IMR-90 (cell line): ENCODE measurements around the gene PRR36. TPM values are rescaled to one million over a fixed set of nuclear protein-coding genes. Genes with fewer than 3 reads are reported as not detected.
A peak's percentile ranks its signal among the peaks of the same experiment; 100 is the strongest.

Source experiments
- ATAC-seq: fragments of 200-7000 bp; cut with Tn5 transposase; 2 replicates; pipeline ENCODE4 v1.9.1; 2020; ENCODE audit warnings: low read depth, mild to moderate bottlenecking, moderate library complexity
- BruUV-seq: library from RNA; stranded (reverse); fragments of 400-500 nt; replicated peaks from 2 replicates; lab custom pipeline; 2021; lab: Mats Ljungman, UMichigan
- CTCF ChIA-PET: fragments of 300-600 bp; formaldehyde crosslinking; extraction: SDS; loops from one replicate; lab custom pipeline; 2021; ENCODE audit warnings: antibody characterized with exemption; lab: Yijun Ruan, JAX
- POLR2A ChIA-PET: fragments of 300-600 bp; sonication (Branson Sonifier 250); formaldehyde crosslinking; loops from one replicate; lab custom pipeline; 2022; ENCODE audit warnings: antibody characterized with exemption; ENCODE audit not compliant: unreplicated experiment; lab: Charles Lee
- DNase-seq: peaks from one replicate; pipeline ENCODE4 v3.0.0; 2013
- H2AFZ ChIP-seq: replicated peaks from 2 replicates; pipeline ENCODE3; 2013; ENCODE audit warnings: low read length, mild to moderate bottlenecking; ENCODE audit not compliant: poor library complexity
- H2AK5ac ChIP-seq: 2 replicates; pipeline ENCODE4 v1.6.1; 2013; ENCODE audit warnings: low read depth, low read length, inconsistent platforms
- H2AK9ac ChIP-seq: replicated peaks from 2 replicates; pipeline ENCODE3; 2013; ENCODE audit warnings: mild to moderate bottlenecking, low read depth, low read length, moderate library complexity; ENCODE audit not compliant: poor library complexity
- H2BK120ac ChIP-seq: 2 replicates; pipeline ENCODE4 v1.6.1; 2013; ENCODE audit warnings: low read depth, low read length, inconsistent platforms
- H2BK15ac ChIP-seq: 3 replicates; pipeline ENCODE4 v1.6.1; 2013; ENCODE audit warnings: low read depth, low read length, inconsistent platforms
- H2BK20ac ChIP-seq: 2 replicates; pipeline ENCODE4 v1.6.1; 2013; ENCODE audit warnings: low read depth, mild to moderate bottlenecking, inconsistent platforms, low read length, moderate library complexity
- H2BK5ac ChIP-seq: 2 replicates; pipeline ENCODE4 v1.6.1; 2013; ENCODE audit warnings: mild to moderate bottlenecking, low read depth, low read length, inconsistent platforms; ENCODE audit not compliant: poor library complexity, severe bottlenecking
- H3K14ac ChIP-seq: replicated peaks from 2 replicates; pipeline ENCODE4 v1.6.1; 2013; ENCODE audit warnings: low read depth, low read length, inconsistent platforms
- H3K18ac ChIP-seq: 2 replicates; pipeline ENCODE4 v1.6.1; 2013; ENCODE audit warnings: low read depth, low read length, control low read depth
- H3K23ac ChIP-seq: 2 replicates; pipeline ENCODE4 v1.6.1; 2013; ENCODE audit warnings: low read depth, low read length, inconsistent platforms
- H3K27ac ChIP-seq: 2 replicates; pipeline ENCODE4 v1.5.1; 2013; ENCODE audit warnings: mild to moderate bottlenecking, control low read depth, low read length; ENCODE audit not compliant: insufficient read depth
- H3K27me3 ChIP-seq: 2 replicates; pipeline ENCODE4 v1.6.1; 2013; ENCODE audit warnings: low read length; ENCODE audit not compliant: control insufficient read depth, insufficient read depth
- H3K36me3 ChIP-seq: 2 replicates; pipeline ENCODE4 v1.6.1; 2013; ENCODE audit warnings: low read length, mixed read lengths; ENCODE audit not compliant: control insufficient read depth, insufficient read depth
- H3K4ac ChIP-seq: 2 replicates; pipeline ENCODE4 v1.6.1; 2013; ENCODE audit warnings: low read depth, low read length, inconsistent platforms
- H3K4me1 ChIP-seq: 2 replicates; pipeline ENCODE4 v1.6.1; 2013; ENCODE audit warnings: low read length, mixed read lengths; ENCODE audit not compliant: control insufficient read depth, insufficient read depth
- H3K4me2 ChIP-seq: 2 replicates; pipeline ENCODE4 v1.6.1; 2013; ENCODE audit warnings: low read depth, mild to moderate bottlenecking, control low read depth, low read length, moderate library complexity
- H3K4me3 ChIP-seq: 2 replicates; pipeline ENCODE4 v1.5.1; 2013; ENCODE audit warnings: low read depth, mild to moderate bottlenecking, control low read depth, low read length, moderate library complexity; ENCODE audit not compliant: insufficient read depth
- H3K56ac ChIP-seq: 2 replicates; pipeline ENCODE4 v1.6.1; 2013; ENCODE audit warnings: low read length, inconsistent platforms; ENCODE audit not compliant: insufficient read depth; ENCODE audit errors: extremely low read depth
- H3K79me1 ChIP-seq, 2 experiments: 2 replicates each; pipeline ENCODE4 v1.6.1; 2013; ENCODE audit warnings: low read length in 2 of 2, inconsistent platforms in 1 of 2, low read depth in 1 of 2
- H3K9ac ChIP-seq: 2 replicates; pipeline ENCODE4 v1.6.1; 2013; ENCODE audit warnings: low read depth, low read length, control low read depth
- H3K9me1 ChIP-seq: 2 replicates; pipeline ENCODE4 v1.6.1; 2013; ENCODE audit warnings: low read length, inconsistent platforms; ENCODE audit not compliant: insufficient read depth
- H3K9me3 ChIP-seq: 2 replicates; pipeline ENCODE4 v1.6.1; 2013; ENCODE audit warnings: low read length; ENCODE audit not compliant: control insufficient read depth, insufficient read depth
- H4K20me1 ChIP-seq: 2 replicates; pipeline ENCODE4 v1.6.1; 2013; ENCODE audit warnings: low read length, inconsistent platforms; ENCODE audit not compliant: insufficient read depth
- H4K5ac ChIP-seq: 2 replicates; pipeline ENCODE4 v1.6.1; 2013; ENCODE audit warnings: mild to moderate bottlenecking, low read depth, low read length, control low read depth
- H4K8ac ChIP-seq, 2 experiments: 2 replicates each; pipeline ENCODE4 v1.6.1; 2013; ENCODE audit warnings: low read depth in 2 of 2, low read length in 2 of 2, control low read depth in 1 of 2, inconsistent platforms in 1 of 2
- H4K91ac ChIP-seq: 2 replicates; pipeline ENCODE4 v1.6.1; 2013; ENCODE audit warnings: low read depth, low read length, inconsistent platforms; ENCODE audit not compliant: insufficient read depth
- BHLHE40 ChIP-seq: fragments of 150-350 bp; IDR thresholded peaks from 2 replicates; pipeline ENCODE4 v1.6.1; 2016; ENCODE audit warnings: mild to moderate bottlenecking, low read depth, low read length
- CHD1 ChIP-seq: IDR thresholded peaks from 2 replicates; pipeline ENCODE4 v1.6.1; 2012; ENCODE audit warnings: low read depth, low read length, improper control_type of control experiment
- MXI1 ChIP-seq: IDR thresholded peaks from 2 replicates; pipeline ENCODE4 v1.6.1; 2012; ENCODE audit warnings: low read depth, mild to moderate bottlenecking, low read length, moderate library complexity, borderline replicate concordance
- SMC3 ChIP-seq: fragments of 150-350 bp; IDR thresholded peaks from 2 replicates; pipeline ENCODE4 v1.6.1; 2016; ENCODE audit warnings: low read depth, mild to moderate bottlenecking, antibody characterized with exemption, low read length, moderate library complexity
- WGBS, 2 experiments: methylation state at CpG; one replicate each; pipeline versions ENCODE4 v1.1.5 to v1.1.7; 2013; ENCODE audit warnings: missing lambda C conversion rate in 2 of 2; ENCODE audit not compliant: insufficient read length in 1 of 2; ENCODE audit errors: extremely low coverage in 2 of 2; 5-methylcytosine and 5-hydroxymethylcytosine counted together
- dilution Hi-C: fragments of 300-500 bp; cut with HindIII; formaldehyde crosslinking; loops from one replicate; pipeline ENCODE4 v1.14.3; 2018; ENCODE audit warnings: low sequenced_read_pairs; ENCODE audit not compliant: unreplicated experiment
- in situ Hi-C: fragments of 300-500 bp; cut with MboI; formaldehyde crosslinking; loops from 3 replicates; pipeline ENCODE4 v1.14.3; 2019; ENCODE audit warnings: low sequenced_read_pairs, inconsistent platforms, mixed read lengths
- intact Hi-C: fragments of 100-400 bp; cut with micrococcal nuclease; formaldehyde crosslinking; loops from 2 replicates; pipeline ENCODE4 v1.10.0; 2022
- polyA plus RNA-seq, 3 experiments: library from polyadenylated mRNA; depleted of rRNA; stranded (reverse); fragments of >200 nt; gene quantifications; 2 replicates each; pipeline ENCODE4 v1.2.3, GENCODE V29; 2012; ENCODE audit warnings: low replicate concordance in 1 of 3
- total RNA-seq: library from RNA; depleted of rRNA; stranded (reverse); fragments of >200 nt; gene quantifications from 2 replicates; pipeline ENCODE4 v1.2.3, GENCODE V29; 2012

Gene PRR36
- total and polyA plus RNA-seq, 2 of the 4 experiments (the other 2 are of a cell fraction): 0.02 TPM; not detected in 1

DNA sequence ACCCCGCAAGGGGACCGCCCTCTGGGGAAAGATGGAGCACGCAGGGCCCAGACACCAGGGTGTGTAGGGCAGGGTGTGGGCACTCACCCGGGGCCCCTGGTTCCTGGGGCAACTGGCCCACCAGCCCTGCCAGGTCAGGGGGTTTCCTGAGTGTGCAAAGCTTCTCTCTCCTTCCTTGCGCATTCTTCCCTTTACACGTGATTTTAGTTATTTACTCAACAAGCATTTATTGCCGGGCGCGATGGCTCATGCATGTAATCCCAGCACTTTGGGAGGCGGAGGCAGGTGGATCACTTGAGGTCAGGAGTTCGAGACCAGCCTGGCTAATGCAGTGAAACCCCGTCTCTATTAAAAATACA lies 20.4 kb downstream of the PRR36 start:
- no peak for ATAC-seq
- no peak overlapping the region for H2BK15ac ChIP-seq
- in situ Hi-C loops (no loop called here), intact Hi-C loops (loop anchor here (1.0 kb wide), 1 partner anchor 400 kb away; no protein-coding TSS in a partner anchor), dilution Hi-C loops (no loop called here)
- no peaks in the 10 kb centered on the region for H3K27me3 ChIP-seq
- no peak overlapping the region for H2BK20ac ChIP-seq
- ChIA-PET CTCF (no interaction called here), POLR2A (no interaction called here)
- H2AK5ac ChIP-seq: no peak overlapping the region
- no peak overlapping the region for H3K23ac ChIP-seq
- H3K9me1 ChIP-seq: no peaks in the 10 kb centered on the region
- H2BK5ac ChIP-seq: no peak overlapping the region
- H4K20me1 ChIP-seq: peaks cover 8% of the 10 kb centered on the region
- no peak overlapping the region for H3K4ac ChIP-seq
- no peak overlapping the region for H3K56ac ChIP-seq
- H3K4me3 ChIP-seq: no peak overlapping the region
- no peak overlapping the region for H4K8ac ChIP-seq
- H3K4me1 ChIP-seq: peaks cover 6% of the 10 kb centered on the region
- no peak overlapping the region for H3K27ac ChIP-seq
- H2AFZ ChIP-seq: peak overlapping the region; percentile 77
- H4K5ac ChIP-seq: no peak overlapping the region
- WGBS, 2 experiments: 69% methylated on average over 3 of the region's 12 CpGs; no CpG with 5 or more reads in 1 of the 2 experiments
- H3K4me2 ChIP-seq: no peak overlapping the region
- no peak overlapping the region for H3K14ac ChIP-seq
- no TSS peak for BruUV-seq
- no peaks in the 10 kb centered on the region for H3K9me3 ChIP-seq
- H3K36me3 ChIP-seq: peaks cover 2% of the 10 kb centered on the region; the same call in 1 of the 2 replicates
- H3K79me1 ChIP-seq: no peaks in the 10 kb centered on the region
- H3K9ac ChIP-seq: no peak overlapping the region
- H2AK9ac ChIP-seq: peak overlapping the region; percentile 67
- no peak for DNase-seq
- no peak overlapping the region for H4K91ac ChIP-seq
- TF ChIP-seq CHD1 (no peak), BHLHE40 (no peak), SMC3 (no peak), MXI1 (no peak)
- H3K18ac ChIP-seq: no peak overlapping the region
- no peak overlapping the region for H2BK120ac ChIP-seq
